ENCODE results near the gene ARHGAP20. TPM values are rescaled to one million over a fixed set of nuclear protein-coding genes. Genes with fewer than 3 reads are reported as not detected.
A peak's percentile ranks its signal among the peaks of the same experiment; 100 is the strongest.

ARHGAP20 gene
- total RNA-seq, 1 donor from 2014 or later = 0.62 TPM

DNA sequence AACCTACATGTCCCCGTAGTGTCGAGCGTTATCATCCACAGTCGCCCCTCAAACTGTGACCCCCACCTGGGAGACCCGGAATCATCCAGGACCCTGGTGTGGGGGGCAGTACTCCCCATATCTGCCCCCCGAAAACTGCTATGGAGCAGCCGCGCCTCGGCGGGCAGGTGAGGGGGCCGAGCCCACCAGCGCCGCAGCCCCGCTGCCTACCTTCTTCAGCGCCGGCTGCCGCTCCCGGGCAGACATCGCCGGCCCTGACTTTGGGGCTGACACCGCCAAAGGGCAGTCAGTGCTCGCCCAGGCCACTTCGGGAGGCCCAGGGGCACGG, 825 bp downstream of the ARHGAP20 start:
- Mint-ChIP-seq H3K9me3 (ENCODE audit: low read depth) (no peaks in the 10 kb centered on the region), H3K4me3 (ENCODE audit: unreplicated experiment) (peak overlapping the region; percentile 77), H3K27ac (ENCODE audit: unreplicated experiment) (no peak overlapping the region), H3K36me3 (ENCODE audit: low read depth) (peaks cover 2% of the 10 kb centered on the region), H3K4me1 (ENCODE audit: low read depth) (peaks cover 25% of the 10 kb centered on the region), H3K27me3 (ENCODE audit: low read depth) (peaks cover 8% of the 10 kb centered on the region)
- TF ChIP-seq, protein P1, sequence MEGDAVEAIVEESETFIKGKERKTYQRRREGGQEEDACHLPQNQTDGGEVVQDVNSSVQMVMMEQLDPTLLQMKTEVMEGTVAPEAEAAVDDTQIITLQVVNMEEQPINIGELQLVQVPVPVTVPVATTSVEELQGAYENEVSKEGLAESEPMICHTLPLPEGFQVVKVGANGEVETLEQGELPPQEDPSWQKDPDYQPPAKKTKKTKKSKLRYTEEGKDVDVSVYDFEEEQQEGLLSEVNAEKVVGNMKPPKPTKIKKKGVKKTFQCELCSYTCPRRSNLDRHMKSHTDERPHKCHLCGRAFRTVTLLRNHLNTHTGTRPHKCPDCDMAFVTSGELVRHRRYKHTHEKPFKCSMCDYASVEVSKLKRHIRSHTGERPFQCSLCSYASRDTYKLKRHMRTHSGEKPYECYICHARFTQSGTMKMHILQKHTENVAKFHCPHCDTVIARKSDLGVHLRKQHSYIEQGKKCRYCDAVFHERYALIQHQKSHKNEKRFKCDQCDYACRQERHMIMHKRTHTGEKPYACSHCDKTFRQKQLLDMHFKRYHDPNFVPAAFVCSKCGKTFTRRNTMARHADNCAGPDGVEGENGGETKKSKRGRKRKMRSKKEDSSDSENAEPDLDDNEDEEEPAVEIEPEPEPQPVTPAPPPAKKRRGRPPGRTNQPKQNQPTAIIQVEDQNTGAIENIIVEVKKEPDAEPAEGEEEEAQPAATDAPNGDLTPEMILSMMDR (IDR thresholded peaks at IDR 0.05) = no peak
- DNase-seq (ENCODE audit: low spot score) = no peak

DNA sequence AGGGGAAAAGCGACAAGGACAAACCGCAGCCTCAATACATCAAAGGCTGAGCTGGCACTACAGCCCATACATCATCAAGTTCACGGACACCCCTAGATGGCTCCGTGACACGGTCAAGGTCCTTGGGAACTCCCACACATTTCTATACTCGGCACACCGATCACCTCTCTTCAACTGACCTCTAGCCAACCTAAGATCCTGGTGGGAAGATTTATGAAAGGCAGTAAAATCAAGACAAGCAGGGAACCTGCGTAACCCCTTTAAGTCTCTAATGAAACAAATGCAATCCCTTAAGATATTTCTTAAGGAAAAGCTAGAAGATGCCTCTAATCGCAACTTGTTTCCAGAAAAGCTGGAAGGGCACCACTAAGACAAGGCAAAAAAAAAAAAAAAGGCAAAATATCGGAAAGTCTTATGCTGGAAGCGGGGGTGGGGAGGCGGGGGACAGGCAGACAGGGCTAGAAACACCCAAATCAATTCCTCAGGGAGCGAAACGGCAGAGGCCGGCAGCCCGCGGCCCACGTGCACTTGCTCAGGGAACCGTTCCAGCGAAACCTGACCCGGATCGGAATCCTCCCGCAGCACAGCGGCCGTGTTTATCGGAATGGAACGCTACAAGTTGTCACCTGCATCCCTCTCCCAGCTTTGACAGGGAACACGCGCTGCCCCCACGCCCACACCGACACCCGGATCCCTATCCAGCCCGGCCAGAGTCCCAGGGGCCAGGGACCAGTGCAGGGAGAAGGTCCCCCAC, 1.4 kb downstream of the ARHGAP20 start:
- Mint-ChIP-seq H3K36me3 (ENCODE audit: low read depth) (peaks cover 2% of the 10 kb centered on the region), H3K27ac (ENCODE audit: unreplicated experiment) (no peak overlapping the region), H3K9me3 (ENCODE audit: low read depth) (no peaks in the 10 kb centered on the region), H3K27me3 (ENCODE audit: low read depth) (peaks cover 8% of the 10 kb centered on the region), H3K4me3 (ENCODE audit: unreplicated experiment) (peak overlapping the region; percentile 77), H3K4me1 (ENCODE audit: low read depth) (peaks cover 24% of the 10 kb centered on the region)
- TF ChIP-seq, protein P1 (IDR thresholded peaks at IDR 0.05) = no peak
- no peak for DNase-seq (ENCODE audit: low spot score)

DNA sequence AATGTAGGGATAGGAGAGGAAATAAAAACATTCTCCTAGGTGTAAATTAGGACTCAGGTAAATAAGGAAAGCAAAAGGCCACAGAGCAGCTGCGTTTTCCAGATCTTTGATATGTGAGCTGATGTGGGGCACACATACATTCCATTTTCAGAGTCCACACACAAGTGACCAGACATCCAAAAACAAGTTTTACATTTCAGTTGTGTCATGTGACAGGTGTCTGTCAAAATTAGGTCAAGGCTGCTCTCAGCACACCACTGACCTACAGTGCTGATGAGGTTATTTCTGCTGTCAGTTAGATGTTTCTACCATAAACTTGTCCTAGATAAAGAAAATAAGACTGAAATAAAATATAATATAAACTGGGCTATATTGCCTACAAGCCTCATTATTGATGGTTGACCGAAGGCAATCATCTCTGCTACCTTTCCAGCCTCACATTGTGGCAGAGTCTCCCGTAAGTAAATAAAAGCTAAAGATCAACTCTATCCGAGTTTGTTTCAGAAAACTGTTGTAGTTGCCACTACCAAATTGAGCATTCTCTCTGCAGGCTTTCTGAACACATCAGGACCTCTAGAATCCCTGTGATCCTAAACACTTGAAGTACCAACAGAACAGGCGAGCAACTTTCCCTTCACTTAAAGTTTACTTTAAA, 7.9 kb downstream of the ARHGAP20 start:
- Mint-ChIP-seq H3K9me3 (ENCODE audit: low read depth) (no peaks in the 10 kb centered on the region), H3K27ac (ENCODE audit: unreplicated experiment) (no peak overlapping the region), H3K27me3 (ENCODE audit: low read depth) (peaks cover 4% of the 10 kb centered on the region), H3K4me3 (ENCODE audit: unreplicated experiment) (no peak overlapping the region), H3K36me3 (ENCODE audit: low read depth) (peaks cover 2% of the 10 kb centered on the region), H3K4me1 (ENCODE audit: low read depth) (no peaks in the 10 kb centered on the region)
- no peak for DNase-seq (ENCODE audit: low spot score)
- TF ChIP-seq, protein P1 (IDR thresholded peaks at IDR 0.05) = no peak

DNA sequence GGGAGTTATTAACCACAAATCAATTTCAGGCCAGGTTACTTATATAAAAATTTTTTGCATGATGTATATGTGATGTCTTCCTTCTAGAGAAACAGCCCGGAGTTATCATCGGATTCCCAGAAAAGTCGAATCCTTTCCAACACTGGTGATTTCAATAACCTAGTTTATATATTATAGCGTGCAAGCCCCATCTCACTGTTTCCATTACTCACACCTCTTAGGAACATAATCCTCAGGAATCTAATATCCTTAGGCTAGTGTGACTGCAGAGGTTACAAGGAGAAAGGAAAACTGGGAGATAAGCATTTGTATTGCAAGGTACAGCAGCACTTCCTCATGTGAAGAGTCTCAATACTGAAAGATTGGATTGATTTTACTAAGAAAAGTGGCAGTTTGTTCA, 20.3 kb downstream of the ARHGAP20 start:
- peaks cover 4% of the 10 kb centered on the region for H3K9me3 Mint-ChIP-seq (ENCODE audit: low read depth)
- no peak overlapping the region for H3K27ac Mint-ChIP-seq (ENCODE audit: unreplicated experiment)
- no peaks in the 10 kb centered on the region for H3K36me3 Mint-ChIP-seq (ENCODE audit: low read depth)
- no peak for DNase-seq (ENCODE audit: low spot score)
- TF ChIP-seq, protein P1 (IDR thresholded peaks at IDR 0.05) = no peak
- peaks cover 12% of the 10 kb centered on the region for H3K27me3 Mint-ChIP-seq (ENCODE audit: low read depth)
- no peaks in the 10 kb centered on the region for H3K4me1 Mint-ChIP-seq (ENCODE audit: low read depth)
- no peak overlapping the region for H3K4me3 Mint-ChIP-seq (ENCODE audit: unreplicated experiment)

DNA sequence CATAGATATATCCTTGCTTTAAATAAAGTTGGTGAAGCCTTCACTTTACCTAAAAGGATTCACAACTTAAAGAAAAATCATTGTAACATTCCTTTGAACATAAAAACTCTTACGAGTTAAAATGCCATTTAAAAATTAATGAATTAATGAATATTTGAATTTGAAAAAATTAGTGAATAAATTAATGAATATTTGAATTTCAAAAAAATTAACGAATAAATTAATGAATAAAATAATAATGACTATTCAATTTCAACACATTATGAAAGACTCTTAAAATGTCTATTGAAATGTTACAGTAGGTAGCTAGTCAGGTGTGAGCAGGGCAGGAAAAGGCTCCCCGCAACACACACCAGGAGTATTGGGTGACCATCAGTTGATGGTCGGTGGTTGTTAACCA, 22.9 kb downstream of the ARHGAP20 start:
- no peaks in the 10 kb centered on the region for H3K9me3 Mint-ChIP-seq (ENCODE audit: low read depth)
- no peak overlapping the region for H3K4me3 Mint-ChIP-seq (ENCODE audit: unreplicated experiment)
- no peak for DNase-seq (ENCODE audit: low spot score)
- no peak overlapping the region for H3K27ac Mint-ChIP-seq (ENCODE audit: unreplicated experiment)
- H3K27me3 Mint-ChIP-seq (ENCODE audit: low read depth) = peaks cover 9% of the 10 kb centered on the region
- TF ChIP-seq, protein P1 (IDR thresholded peaks at IDR 0.05) = no peak
- H3K4me1 Mint-ChIP-seq (ENCODE audit: low read depth) = no peaks in the 10 kb centered on the region
- no peaks in the 10 kb centered on the region for H3K36me3 Mint-ChIP-seq (ENCODE audit: low read depth)

Measured in chondrocyte (in vitro differentiated cells).